ENCODE results near the gene PRORP. TPM values are rescaled to one million over a fixed set of nuclear protein-coding genes. Genes with fewer than 3 reads are reported as not detected.
"Not testable (repeated sequence)": the region's sequence is repeated elsewhere in the genome, so short reads cannot be mapped to it uniquely, and the experiment has no call there.

The PRORP gene
- 24.2 TPM for total RNA-seq

- peak; percentile 95 for DNase-seq (ENCODE audit: low spot score)
These were observed at the start of gene PRORP, which contains the start of gene PPP2R3C for GRCh38 chr14:35121887-35122695. TSS of gene PRORP (plus strand) at chr14:35122552. CDS start at chr14:35123246, 694 bp downstream. TSS of gene PPP2R3C (minus strand) at chr14:35121990. CDS start at chr14:35121959, 31 bp downstream.

- no peak for DNase-seq (ENCODE audit: low spot score)
These were observed 48.9 kb upstream of the PRORP start for GRCh38 chr14:35073486-35073885.

- no peak for DNase-seq (ENCODE audit: low spot score)
These were observed 44.3 kb upstream of the PRORP start for GRCh38 chr14:35078082-35078481.

GRCh38 chr14:35079742-35080141, 42.6 kb upstream of the PRORP start:
- DNase-seq (ENCODE audit: low spot score): no peak

- DNase-seq (ENCODE audit: low spot score): no peak
These were observed 38.7 kb upstream of the PRORP start for GRCh38 chr14:35083530-35084150.

GRCh38 chr14:35085441-35085840, 36.9 kb upstream of the PRORP start:
- DNase-seq (ENCODE audit: low spot score): no peak

GRCh38 chr14:35088514-35088913, 33.8 kb upstream of the PRORP start:
- DNase-seq (ENCODE audit: low spot score): no peak

GRCh38 chr14:35094645-35095044, 27.7 kb upstream of the PRORP start:
- not testable (repeated sequence) for DNase-seq (ENCODE audit: low spot score)

- no peak for DNase-seq (ENCODE audit: low spot score)
These were observed 14.5 kb upstream of the PRORP start for GRCh38 chr14:35107866-35108265.

GRCh38 chr14:35112641-35113040, 9.7 kb upstream of the PRORP start:
- no peak for DNase-seq (ENCODE audit: low spot score)

- DNase-seq (ENCODE audit: low spot score): no peak
These were observed 8.9 kb upstream of the PRORP start for GRCh38 chr14:35113308-35113950.

GRCh38 chr14:35114036-35114435, 8.3 kb upstream of the PRORP start:
- DNase-seq (ENCODE audit: low spot score): no peak

- no peak for DNase-seq (ENCODE audit: low spot score)
These were observed 6.1 kb upstream of the PRORP start for GRCh38 chr14:35116242-35116641.

- no peak for DNase-seq (ENCODE audit: low spot score)
These were observed 5.2 kb upstream of the PRORP start for GRCh38 chr14:35117112-35117511.

GRCh38 chr14:35121026-35121886, 1.1 kb upstream of the PRORP start:
- no peak for DNase-seq (ENCODE audit: low spot score)

- no peak for DNase-seq (ENCODE audit: low spot score)
These were observed 490 bp downstream of the PRORP start for GRCh38 chr14:35122696-35123387.

GRCh38 chr14:35123388-35123703, 994 bp downstream of the PRORP start:
- no peak for DNase-seq (ENCODE audit: low spot score)

- DNase-seq (ENCODE audit: low spot score): no peak
These were observed 1.8 kb downstream of the PRORP start for GRCh38 chr14:35124127-35124526.

- DNase-seq (ENCODE audit: low spot score): no peak
These were observed 11.4 kb downstream of the PRORP start for GRCh38 chr14:35133542-35134328.

GRCh38 chr14:35134329-35135123, 12.2 kb downstream of the PRORP start:
- no peak for DNase-seq (ENCODE audit: low spot score)
